Tongue (tissue), 2 donors: Measurements from ENCODE around the gene TSG101. TPM values are rescaled to one million over a fixed set of nuclear protein-coding genes. Genes with fewer than 3 reads are reported as not detected.

Experiments
- DNase-seq: peaks from one replicate; pipeline ENCODE4 v3.0.0-alpha.2; 2015
- total RNA-seq: library from RNA; depleted of rRNA; stranded (reverse); fragments of >200 nt; gene quantifications from one replicate; pipeline ENCODE4 v1.2.3, GENCODE V29; 2014

TSG101 gene
- total RNA-seq, 1 donor from 2014 or later = 65.6 TPM

- peak; percentile 3 for DNase-seq
Measured at GRCh38 chr11:18492888-18493287, 33.9 kb downstream of the TSG101 start.

GRCh38 chr11:18491924-18492323 is 34.8 kb downstream of the TSG101 start:
- DNase-seq = no peak

- DNase-seq = no peak
Measured at GRCh38 chr11:18490736-18491485, 35.8 kb downstream of the TSG101 start.

GRCh38 chr11:18490319-18490718 is 36.4 kb downstream of the TSG101 start:
- DNase-seq = no peak

- no peak for DNase-seq
Measured at GRCh38 chr11:18485913-18486528, 40.7 kb downstream of the TSG101 start.

- no peak for DNase-seq
Measured at GRCh38 chr11:18479063-18479462, 47.7 kb downstream of the TSG101 start.

GRCh38 chr11:18472587-18472986 is 54.2 kb downstream of the TSG101 start:
- DNase-seq = no peak

- DNase-seq = no peak
Measured at GRCh38 chr11:18471995-18472394, 54.7 kb downstream of the TSG101 start.

GRCh38 chr11:18468961-18469360 is 57.8 kb downstream of the TSG101 start:
- no peak for DNase-seq

- DNase-seq = no peak
Measured at GRCh38 chr11:18468059-18468458, 58.7 kb downstream of the TSG101 start.

GRCh38 chr11:18466402-18466801 is 60.3 kb downstream of the TSG101 start:
- no peak for DNase-seq

- DNase-seq = no peak
Measured at GRCh38 chr11:18463439-18463838, 63.3 kb downstream of the TSG101 start.

- no peak for DNase-seq
Measured at GRCh38 chr11:18461909-18462308, 64.8 kb downstream of the TSG101 start.

- DNase-seq = no peak
Measured at GRCh38 chr11:18459634-18460033, 67.1 kb downstream of the TSG101 start.

GRCh38 chr11:18457450-18457849 is 69.3 kb downstream of the TSG101 start:
- no peak for DNase-seq

- DNase-seq = no peak
Measured at GRCh38 chr11:18455686-18456372, 70.9 kb downstream of the TSG101 start, which contains the start of gene LDHAL6A. LDHAL6A (plus strand) TSS chr11:18455856; CDS start chr11:18456681, 825 bp downstream.

GRCh38 chr11:18452927-18453326 is 73.8 kb downstream of the TSG101 start:
- no peak for DNase-seq

GRCh38 chr11:18449251-18449650 is 77.5 kb downstream of the TSG101 start:
- no peak for DNase-seq

GRCh38 chr11:18438691-18439090 is 88.1 kb downstream of the TSG101 start:
- no peak for DNase-seq
